ENCODE results near the gene MOG. TPM values are rescaled to one million over a fixed set of nuclear protein-coding genes. Genes with fewer than 3 reads are reported as not detected.

Gene MOG
- total and polyA plus RNA-seq, 2 donors (not counting 1 experiment from before 2014, with no cell fraction given): not detected

- Histone ChIP-seq H3K4me3 (ENCODE audit: control extremely low read depth in 1 of 5, extremely low read depth in 1 of 5, insufficient read depth in 1 of 5, low read depth in 2 of 5, low read length in 4 of 5) (peak overlapping the region; percentile 68 to 88 (median 80)), H3K4me2 (replicated peaks; ENCODE audit: low read depth, low read length, poor library complexity, severe bottlenecking) (peak overlapping the region; percentile 98), H3K36me3 (replicated peaks in 1 of 2; ENCODE audit: control extremely low read depth in 1 of 2, control insufficient read depth in 1 of 2, extremely low read depth in 1 of 2, insufficient read depth in 2 of 2, low read length in 1 of 2) (peaks cover 0 to 15% of the 10 kb centered on the region in 2 experiments), H3K27me3 (replicated peaks in 1 of 4; ENCODE audit: control extremely low read depth in 1 of 4, control insufficient read depth in 3 of 4, insufficient read depth in 4 of 4, low read length in 3 of 4) (no peaks in the 10 kb centered on the region), H2AFZ (ENCODE audit: insufficient read depth, low read depth, low read length, poor library complexity, severe bottlenecking) (peak overlapping the region; percentile 86), H3K27ac (ENCODE audit: low read length in 2 of 2) (peak overlapping the region; percentile 33 to 63), H3K9me3 (ENCODE audit: control extremely low read depth in 1 of 3, control insufficient read depth in 2 of 3, insufficient read depth in 1 of 3, low read length in 2 of 3) (no peaks in the 10 kb centered on the region), H3K79me2 (ENCODE audit: control insufficient read depth, insufficient read depth, low read length) (peaks cover 8% of the 10 kb centered on the region), H3K4me1 (ENCODE audit: control insufficient read depth in 2 of 2, insufficient read depth in 2 of 2, low read length in 2 of 2) (peaks cover 28 to 45% of the 10 kb centered on the region in 2 donors), H3K9ac (ENCODE audit: low read length) (peak overlapping the region; percentile 80), H4K20me1 (ENCODE audit: control insufficient read depth, insufficient read depth, low read length, poor library complexity, severe bottlenecking) (peaks cover 22% of the 10 kb centered on the region)
- POLR2A ChIA-PET: interaction anchor here (0.6 to 1.9 kb wide), 4 partner anchors 10 to 1174 kb away, joined by 3 to 12 read pairs (median 4); no protein-coding TSS in a partner anchor
- intact Hi-C loops (cut with micrococcal nuclease): loop anchor here (5.0 kb wide), 2 partner anchors 76 to 124 kb away; a partner anchor contains a TSS
- Mint-ChIP-seq H3K4me1 (peaks cover 46% of the 10 kb centered on the region), H3K4me3 (peak overlapping the region; percentile 94), H3K9me3 (ENCODE audit: insufficient read depth) (no peaks in the 10 kb centered on the region), H3K27me3 (no peaks in the 10 kb centered on the region), H3K27ac (peak overlapping the region; percentile 71)
- 0% methylated on average over 28 of the region's 51 CpGs for WGBS (ENCODE audit: insufficient coverage)
- ATAC-seq (ENCODE audit: low read depth) (peak; percentile 22), DNase-seq (peak; percentile 72)
- CTCF ChIA-PET: interaction anchor here (0.6 to 13.5 kb wide), 5 partner anchors 8 to 340 kb away, joined by 3 to 226 read pairs (median 3); no protein-coding TSS in a partner anchor
- TF ChIP-seq EZH2 (IDR thresholded peaks at IDR 0.05; ENCODE audit: borderline replicate concordance, insufficient read depth, low read depth, low read length, poor library complexity, severe bottlenecking): no peak
- TF ChIP-seq CTCF (IDR thresholded peaks at IDR 0.05): no peak
Observed at GRCh38 chr6:29627755-29628418, 29.0 kb upstream of the MOG start.

All from B cell (primary cell).